ENCODE results near the gene DNAH14.

Gene DNAH14

GRCh38 chr1:225400968-225401367 is 471.5 kb downstream of the DNAH14 start:
- no peak for TF ChIP-seq CTCF (IDR thresholded peaks at IDR 0.05; ENCODE audit: insufficient read depth, low read length, poor library complexity, severe bottlenecking)
- H3K4me3 ChIP-seq (replicated peaks; ENCODE audit: low read depth, low read length) = no peak overlapping the region
- no peak for DNase-seq (ENCODE audit: extremely low read depth, insufficient read length)
- no peaks in the 10 kb centered on the region for H3K27me3 ChIP-seq (replicated peaks; ENCODE audit: control insufficient read depth, insufficient read depth, low read length)
- peaks cover 12% of the 10 kb centered on the region for H3K36me3 ChIP-seq (ENCODE audit: control insufficient read depth, insufficient read depth, low read length)

- no peak for TF ChIP-seq CTCF (IDR thresholded peaks at IDR 0.05; ENCODE audit: insufficient read depth, low read length, poor library complexity, severe bottlenecking)
- Histone ChIP-seq H3K4me3 (replicated peaks; ENCODE audit: low read depth, low read length) (no peak overlapping the region), H3K36me3 (ENCODE audit: control insufficient read depth, insufficient read depth, low read length) (peaks cover 12% of the 10 kb centered on the region), H3K27me3 (replicated peaks; ENCODE audit: control insufficient read depth, insufficient read depth, low read length) (no peaks in the 10 kb centered on the region)
- DNase-seq (ENCODE audit: extremely low read depth, insufficient read length) = no peak
These were observed 477.7 kb downstream of the DNAH14 start for GRCh38 chr1:225406976-225407725.

GRCh38 chr1:225407755-225408154 is 478.3 kb downstream of the DNAH14 start:
- TF ChIP-seq CTCF (IDR thresholded peaks at IDR 0.05; ENCODE audit: insufficient read depth, low read length, poor library complexity, severe bottlenecking) = no peak
- H3K27me3 ChIP-seq (replicated peaks; ENCODE audit: control insufficient read depth, insufficient read depth, low read length) = no peaks in the 10 kb centered on the region
- H3K4me3 ChIP-seq (replicated peaks; ENCODE audit: low read depth, low read length) = no peak overlapping the region
- no peak for DNase-seq (ENCODE audit: extremely low read depth, insufficient read length)
- peaks cover 12% of the 10 kb centered on the region for H3K36me3 ChIP-seq (ENCODE audit: control insufficient read depth, insufficient read depth, low read length)

GRCh38 chr1:225408249-225408648 is 478.8 kb downstream of the DNAH14 start:
- DNase-seq (ENCODE audit: extremely low read depth, insufficient read length) = no peak
- Histone ChIP-seq H3K36me3 (ENCODE audit: control insufficient read depth, insufficient read depth, low read length) (peaks cover 14% of the 10 kb centered on the region), H3K4me3 (replicated peaks; ENCODE audit: low read depth, low read length) (no peak overlapping the region), H3K27me3 (replicated peaks; ENCODE audit: control insufficient read depth, insufficient read depth, low read length) (no peaks in the 10 kb centered on the region)
- TF ChIP-seq CTCF (IDR thresholded peaks at IDR 0.05; ENCODE audit: insufficient read depth, low read length, poor library complexity, severe bottlenecking) = no peak

DNA sequence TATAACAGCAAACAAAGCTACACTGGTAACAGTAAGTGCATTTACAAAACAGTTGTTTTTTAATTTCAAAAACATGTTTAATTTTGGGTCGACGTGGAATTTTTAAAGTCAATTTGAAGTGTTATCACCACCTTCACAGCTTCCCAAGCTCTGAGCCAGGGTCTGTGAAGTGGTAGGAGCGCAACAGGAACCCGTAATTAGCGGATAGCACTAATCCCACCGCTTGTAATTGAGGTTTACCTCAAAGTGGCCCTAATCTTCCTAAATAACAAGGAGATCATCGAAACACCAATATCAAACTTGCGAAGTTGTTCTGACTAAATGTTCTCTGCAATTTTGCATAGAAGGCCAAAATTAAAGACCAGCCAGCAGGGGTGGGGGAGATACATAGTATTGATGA is 479.6 kb downstream of the DNAH14 start:
- no peaks in the 10 kb centered on the region for H3K27me3 ChIP-seq (replicated peaks; ENCODE audit: control insufficient read depth, insufficient read depth, low read length)
- no peak for TF ChIP-seq CTCF (IDR thresholded peaks at IDR 0.05; ENCODE audit: insufficient read depth, low read length, poor library complexity, severe bottlenecking)
- DNase-seq (ENCODE audit: extremely low read depth, insufficient read length) = no peak
- peaks cover 16% of the 10 kb centered on the region for H3K36me3 ChIP-seq (ENCODE audit: control insufficient read depth, insufficient read depth, low read length)
- H3K4me3 ChIP-seq (replicated peaks; ENCODE audit: low read depth, low read length) = no peak overlapping the region

DNA sequence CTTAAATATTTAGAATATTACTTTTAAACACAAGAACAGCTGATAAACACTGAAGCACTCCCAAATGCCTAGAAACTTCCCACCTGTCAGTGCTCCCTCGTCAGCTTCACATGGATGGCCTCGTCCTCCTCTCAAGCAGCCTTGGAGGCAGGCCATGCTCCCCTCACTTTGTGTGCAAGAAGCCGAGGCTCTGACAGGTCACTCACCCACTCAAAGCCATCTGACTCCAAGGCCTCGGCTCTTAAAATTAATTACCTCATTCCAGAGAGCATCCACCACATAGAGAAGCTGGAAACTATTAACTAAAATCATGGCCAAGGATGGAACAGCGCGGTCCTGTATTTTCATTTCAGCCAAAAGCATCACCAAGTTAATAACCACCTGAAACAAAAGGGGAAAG is 480.6 kb downstream of the DNAH14 start:
- no peak for DNase-seq (ENCODE audit: extremely low read depth, insufficient read length)
- Histone ChIP-seq H3K36me3 (ENCODE audit: control insufficient read depth, insufficient read depth, low read length) (peaks cover 20% of the 10 kb centered on the region), H3K27me3 (replicated peaks; ENCODE audit: control insufficient read depth, insufficient read depth, low read length) (no peaks in the 10 kb centered on the region)

More for the DNA sequence above, 480.6 kb downstream of the DNAH14 start:
- H3K4me3 ChIP-seq (replicated peaks; ENCODE audit: low read depth, low read length) = no peak overlapping the region
- TF ChIP-seq CTCF (IDR thresholded peaks at IDR 0.05; ENCODE audit: insufficient read depth, low read length, poor library complexity, severe bottlenecking) = no peak
